Smooth muscle cell (in vitro differentiated cells): ENCODE measurements around the gene RAET1E. TPM values are rescaled to one million over a fixed set of nuclear protein-coding genes. Genes with fewer than 3 reads are reported as not detected.
A peak's percentile ranks its signal among the peaks of the same experiment; 100 is the strongest.

Experiments used
- DNase-seq: peaks from one replicate; lab custom pipeline; 2025; ENCODE audit not compliant: unreplicated experiment; lab: John Stamatoyannopoulos, UW
- H2AFZ ChIP-seq: fragments of 200-600 bp; sonication (generic); 2 replicates; pipeline ENCODE4 v1.6.0; 2016; ENCODE audit warnings: antibody characterized with exemption, low read depth, mild to moderate bottlenecking
- H3F3A ChIP-seq: fragments of 200-600 bp; sonication (generic); 2 replicates; pipeline ENCODE4 v1.6.0; 2017; ENCODE audit warnings: antibody characterized with exemption, low read depth
- H3K27ac ChIP-seq: fragments of 200-600 bp; sonication (generic); 2 replicates; pipeline ENCODE4 v1.5.1; 2016; ENCODE audit warnings: low read depth, mild to moderate bottlenecking
- H3K27me3 ChIP-seq: fragments of 200-600 bp; sonication (generic); 2 replicates; pipeline ENCODE4 v1.6.1; 2016; ENCODE audit warnings: low read depth, mild to moderate bottlenecking
- H3K36me3 ChIP-seq: fragments of 200-600 bp; sonication (generic); 2 replicates; pipeline ENCODE4 v1.5.1; 2016; ENCODE audit warnings: low read depth
- H3K4me1 ChIP-seq: fragments of 200-600 bp; sonication (generic); 2 replicates; pipeline ENCODE4 v1.5.1; 2016; ENCODE audit warnings: low read depth
- H3K4me2 ChIP-seq: fragments of 200-600 bp; sonication (generic); 2 replicates; pipeline ENCODE4 v1.6.0; 2016; ENCODE audit warnings: mild to moderate bottlenecking
- H3K4me3 ChIP-seq: fragments of 200-600 bp; sonication (generic); 2 replicates; pipeline ENCODE4 v1.5.1; 2016; ENCODE audit warnings: mild to moderate bottlenecking
- H3K79me2 ChIP-seq: fragments of 200-600 bp; sonication (generic); 2 replicates; pipeline ENCODE4 v1.6.0; 2016; ENCODE audit warnings: low read depth, mild to moderate bottlenecking
- H3K9ac ChIP-seq: fragments of 200-600 bp; sonication (generic); 2 replicates; pipeline ENCODE4 v1.6.0; 2016; ENCODE audit warnings: low read depth
- H3K9me3 ChIP-seq: fragments of 200-600 bp; sonication (generic); replicated peaks from 2 replicates; pipeline ENCODE4 v1.5.1; 2016; ENCODE audit warnings: low read depth
- H4K20me1 ChIP-seq: fragments of 200-600 bp; sonication (generic); 2 replicates; pipeline ENCODE4 v1.6.0; 2016; ENCODE audit warnings: low read depth
- CTCF ChIP-seq: fragments of 200-600 bp; sonication (generic); IDR thresholded peaks from 2 replicates; pipeline ENCODE4 v1.5.1; 2017; ENCODE audit warnings: borderline replicate concordance, mild to moderate bottlenecking, antibody characterized with exemption; ENCODE audit not compliant: insufficient read depth, poor library complexity, severe bottlenecking
- WGBS: methylation state at CpG from one replicate; pipeline ENCODE4 v1.1.7; 2016; ENCODE audit warnings: low lambda C conversion rate; 5-methylcytosine and 5-hydroxymethylcytosine counted together
- polyA plus RNA-seq: library from polyadenylated mRNA; unstranded; fragments of >200 nt; fragmentation: Nextera tagmentation; extraction: Ambion mirVana; gene quantifications from 2 replicates; pipeline ENCODE4 v1.2.1, GENCODE V29; 2016
- total RNA-seq: library from RNA; depleted of rRNA; stranded (reverse); fragments of >200 nt; gene quantifications from 2 replicates; pipeline ENCODE4 v1.2.3, GENCODE V29; 2014

Gene RAET1E
- total and polyA plus RNA-seq, 2 experiments from 2014 or later = not detected

GRCh38 chr6:149942461-149942829, 44.5 kb upstream of the RAET1E start:
- H3K79me2 ChIP-seq = no peaks in the 10 kb centered on the region
- H3K9me3 ChIP-seq = no peaks in the 10 kb centered on the region
- no peaks in the 10 kb centered on the region for H4K20me1 ChIP-seq
- no peak overlapping the region for H3K27ac ChIP-seq
- TF ChIP-seq CTCF = no peak
- H3F3A ChIP-seq = no peaks in the 10 kb centered on the region
- WGBS = 16% methylated on average over 9 of the region's 13 CpGs
- peak overlapping the region; percentile 98 for H2AFZ ChIP-seq
- peak overlapping the region; percentile 49 for H3K9ac ChIP-seq
- peak overlapping the region; percentile 76 for H3K4me3 ChIP-seq
- H3K27me3 ChIP-seq = peaks cover 61% of the 10 kb centered on the region
- no peaks in the 10 kb centered on the region for H3K36me3 ChIP-seq
- H3K4me1 ChIP-seq = no peaks in the 10 kb centered on the region
- no peak for DNase-seq
- peak overlapping the region; percentile 99 for H3K4me2 ChIP-seq

GRCh38 chr6:149941583-149942460, 43.9 kb upstream of the RAET1E start, which contains the start of gene ULBP2:
ULBP2 (plus strand) TSS chr6:149942014; CDS start chr6:149942073, 59 bp downstream.
- H3K4me3 ChIP-seq = peak within 1 kb of the TSS; percentile 76
- peak within 1 kb of the TSS; percentile 49 for H3K9ac ChIP-seq
- 2% methylated on average over 58 of the region's 62 CpGs for WGBS
- no peaks in the 10 kb centered on the region for H3K9me3 ChIP-seq
- peak within 1 kb of the TSS; percentile 62 for H3K27ac ChIP-seq
- H3F3A ChIP-seq = no peaks in the 10 kb centered on the region
- H3K4me2 ChIP-seq = peak within 1 kb of the TSS; percentile 99
- H3K36me3 ChIP-seq = no peaks in the 10 kb centered on the region
- peaks cover 67% of the 10 kb centered on the region for H3K27me3 ChIP-seq
- H4K20me1 ChIP-seq = no peaks in the 10 kb centered on the region
- H2AFZ ChIP-seq = peak within 1 kb of the TSS; percentile 98
- H3K4me1 ChIP-seq = no peaks in the 10 kb centered on the region
- TF ChIP-seq CTCF = no peak
- no peaks in the 10 kb centered on the region for H3K79me2 ChIP-seq
- DNase-seq = peak; percentile 61

- Histone ChIP-seq H3K36me3 (no peaks in the 10 kb centered on the region), H3K27ac (no peak overlapping the region), H2AFZ (no peak overlapping the region), H3K79me2 (no peaks in the 10 kb centered on the region), H3K9me3 (no peaks in the 10 kb centered on the region), H3K4me2 (no peak overlapping the region), H3K4me1 (no peaks in the 10 kb centered on the region), H3K9ac (no peak overlapping the region), H3F3A (no peaks in the 10 kb centered on the region), H3K4me3 (no peak overlapping the region), H4K20me1 (no peaks in the 10 kb centered on the region), H3K27me3 (peaks cover 74% of the 10 kb centered on the region)
- no peak for DNase-seq
- 42% methylated on average over 6 of the region's 6 CpGs for WGBS
- TF ChIP-seq CTCF = no peak
Observed at GRCh38 chr6:149940672-149940982, 42.7 kb upstream of the RAET1E start.
